Thyroid gland (tissue), 4 donors: ENCODE measurements around the gene PHKG2.

ENCODE experiments used
- POLR2A ChIP-seq, 2 donors: fragments of 450-650 bp; IDR thresholded peaks; one replicate each; pipeline ENCODE4 v1.6.1; 2017; ENCODE audit warnings: antibody characterized with exemption in 2 of 2, mild to moderate bottlenecking in 2 of 2, moderate library complexity in 1 of 2
- TF ChIP-seq, protein P1 (sequence below), 6 experiments: fragments of 200-600 bp in 3 of 6; fragments of 450-650 bp in 3 of 6; sonication (generic) in 3 of 6; IDR thresholded peaks; one replicate each; pipeline ENCODE4 v1.5.1; 2016 to 2019; ENCODE audit warnings: antibody characterized with exemption in 6 of 6, mild to moderate bottlenecking in 2 of 6, inconsistent platforms in 1 of 6, moderate library complexity in 1 of 6

DNA sequence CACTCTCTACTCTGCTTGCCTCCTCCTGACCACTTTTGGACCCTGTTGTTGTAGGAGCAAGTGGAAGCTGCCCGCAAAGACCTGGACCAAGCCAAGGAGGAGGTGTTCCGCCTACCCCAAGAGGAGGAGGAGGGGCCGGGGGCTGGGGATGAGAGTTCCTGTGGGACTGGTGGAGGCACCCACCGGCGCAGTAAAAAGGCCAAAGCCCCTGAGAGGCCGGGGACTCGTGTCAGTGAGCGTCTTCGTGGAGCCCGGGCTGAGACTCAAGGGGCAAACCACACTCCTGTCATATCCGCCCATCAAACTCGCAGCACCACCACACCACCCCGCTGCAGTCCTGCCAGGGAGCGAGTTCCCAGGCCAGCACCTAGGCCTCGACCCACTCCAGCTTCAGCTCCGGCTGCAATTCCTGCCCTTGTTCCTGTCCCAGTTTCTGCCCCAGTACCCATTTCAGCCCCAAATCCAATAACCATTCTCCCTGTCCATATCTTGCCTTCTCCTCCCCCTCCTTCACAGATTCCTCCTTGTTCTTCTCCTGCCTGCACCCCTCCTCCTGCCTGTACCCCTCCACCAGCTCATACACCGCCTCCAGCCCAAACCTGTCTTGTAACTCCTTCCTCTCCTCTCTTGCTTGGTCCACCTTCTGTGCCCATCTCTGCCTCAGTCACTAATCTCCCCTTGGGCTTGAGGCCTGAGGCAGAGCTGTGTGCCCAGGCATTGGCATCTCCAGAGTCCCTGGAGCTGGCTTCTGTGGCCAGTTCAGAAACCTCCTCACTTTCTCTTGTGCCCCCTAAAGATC lies 11.0 kb upstream of the PHKG2 start:
- TF ChIP-seq, protein P1, sequence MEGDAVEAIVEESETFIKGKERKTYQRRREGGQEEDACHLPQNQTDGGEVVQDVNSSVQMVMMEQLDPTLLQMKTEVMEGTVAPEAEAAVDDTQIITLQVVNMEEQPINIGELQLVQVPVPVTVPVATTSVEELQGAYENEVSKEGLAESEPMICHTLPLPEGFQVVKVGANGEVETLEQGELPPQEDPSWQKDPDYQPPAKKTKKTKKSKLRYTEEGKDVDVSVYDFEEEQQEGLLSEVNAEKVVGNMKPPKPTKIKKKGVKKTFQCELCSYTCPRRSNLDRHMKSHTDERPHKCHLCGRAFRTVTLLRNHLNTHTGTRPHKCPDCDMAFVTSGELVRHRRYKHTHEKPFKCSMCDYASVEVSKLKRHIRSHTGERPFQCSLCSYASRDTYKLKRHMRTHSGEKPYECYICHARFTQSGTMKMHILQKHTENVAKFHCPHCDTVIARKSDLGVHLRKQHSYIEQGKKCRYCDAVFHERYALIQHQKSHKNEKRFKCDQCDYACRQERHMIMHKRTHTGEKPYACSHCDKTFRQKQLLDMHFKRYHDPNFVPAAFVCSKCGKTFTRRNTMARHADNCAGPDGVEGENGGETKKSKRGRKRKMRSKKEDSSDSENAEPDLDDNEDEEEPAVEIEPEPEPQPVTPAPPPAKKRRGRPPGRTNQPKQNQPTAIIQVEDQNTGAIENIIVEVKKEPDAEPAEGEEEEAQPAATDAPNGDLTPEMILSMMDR (IDR thresholded peaks at IDR 0.05), result no peak
- TF ChIP-seq POLR2A (IDR thresholded peaks at IDR 0.05), result no peak
